Adipocyte (in vitro differentiated cells): ENCODE measurements around the gene ADAM30.
"Not testable (repeated sequence)": the region's sequence is repeated elsewhere in the genome, so short reads cannot be mapped to it uniquely, and the experiment has no call there.

ENCODE experiments used
- DNase-seq: peaks from one replicate; pipeline ENCODE4 v3.0.0-alpha.2; 2015; ENCODE audit warnings: low read depth
- H3K27me3 ChIP-seq: replicated peaks from 2 replicates; pipeline ENCODE4 v1.7.0; 2013; ENCODE audit warnings: mild to moderate bottlenecking, low read length, moderate library complexity; ENCODE audit not compliant: control insufficient read depth, insufficient read depth
- H3K36me3 ChIP-seq: 2 replicates; pipeline ENCODE4 v1.7.0; 2013; ENCODE audit warnings: low read length, mild to moderate bottlenecking, moderate library complexity; ENCODE audit not compliant: control insufficient read depth, insufficient read depth, severe bottlenecking
- H3K4me1 ChIP-seq: 2 replicates; pipeline ENCODE4 v1.7.0; 2013; ENCODE audit warnings: mild to moderate bottlenecking, low read length, moderate library complexity; ENCODE audit not compliant: control insufficient read depth, insufficient read depth
- H3K4me3 ChIP-seq: 2 replicates; pipeline ENCODE4 v1.7.0; 2013; ENCODE audit warnings: mild to moderate bottlenecking, low read length, moderate library complexity
- H3K9ac ChIP-seq: 2 replicates; pipeline ENCODE4 v1.7.0; 2013; ENCODE audit warnings: mild to moderate bottlenecking, low read length, moderate library complexity
- H3K9me3 ChIP-seq: 2 replicates; pipeline ENCODE4 v1.7.0; 2013; ENCODE audit warnings: mild to moderate bottlenecking, low read length, moderate library complexity; ENCODE audit not compliant: control insufficient read depth

Gene ADAM30

GRCh38 chr1:119844206-119844605, 52.1 kb downstream of the ADAM30 start:
- peak; percentile 8 for DNase-seq
- not testable (repeated sequence) for H3K4me1 ChIP-seq, H3K9ac ChIP-seq, H3K27me3 ChIP-seq, H3K9me3 ChIP-seq, H3K4me3 ChIP-seq, H3K36me3 ChIP-seq
